ENCODE data around the gene SUGCT.

SUGCT gene

GRCh38 chr7:40283391-40283790, 148.6 kb downstream of the SUGCT start:
- TF ChIP-seq POLR2AphosphoS5 (IDR thresholded peaks at IDR 0.05; ENCODE audit: low read depth) (no peak), SPI1 (IDR thresholded peaks at IDR 0.05; ENCODE audit: borderline replicate concordance, low read depth) (no peak), CTCF (IDR thresholded peaks at IDR 0.05; ENCODE audit: insufficient read depth, low read length) (no peak), GABPA (IDR thresholded peaks at IDR 0.05; ENCODE audit: low read depth) (no peak)
- TF ChIP-seq, protein P1, sequence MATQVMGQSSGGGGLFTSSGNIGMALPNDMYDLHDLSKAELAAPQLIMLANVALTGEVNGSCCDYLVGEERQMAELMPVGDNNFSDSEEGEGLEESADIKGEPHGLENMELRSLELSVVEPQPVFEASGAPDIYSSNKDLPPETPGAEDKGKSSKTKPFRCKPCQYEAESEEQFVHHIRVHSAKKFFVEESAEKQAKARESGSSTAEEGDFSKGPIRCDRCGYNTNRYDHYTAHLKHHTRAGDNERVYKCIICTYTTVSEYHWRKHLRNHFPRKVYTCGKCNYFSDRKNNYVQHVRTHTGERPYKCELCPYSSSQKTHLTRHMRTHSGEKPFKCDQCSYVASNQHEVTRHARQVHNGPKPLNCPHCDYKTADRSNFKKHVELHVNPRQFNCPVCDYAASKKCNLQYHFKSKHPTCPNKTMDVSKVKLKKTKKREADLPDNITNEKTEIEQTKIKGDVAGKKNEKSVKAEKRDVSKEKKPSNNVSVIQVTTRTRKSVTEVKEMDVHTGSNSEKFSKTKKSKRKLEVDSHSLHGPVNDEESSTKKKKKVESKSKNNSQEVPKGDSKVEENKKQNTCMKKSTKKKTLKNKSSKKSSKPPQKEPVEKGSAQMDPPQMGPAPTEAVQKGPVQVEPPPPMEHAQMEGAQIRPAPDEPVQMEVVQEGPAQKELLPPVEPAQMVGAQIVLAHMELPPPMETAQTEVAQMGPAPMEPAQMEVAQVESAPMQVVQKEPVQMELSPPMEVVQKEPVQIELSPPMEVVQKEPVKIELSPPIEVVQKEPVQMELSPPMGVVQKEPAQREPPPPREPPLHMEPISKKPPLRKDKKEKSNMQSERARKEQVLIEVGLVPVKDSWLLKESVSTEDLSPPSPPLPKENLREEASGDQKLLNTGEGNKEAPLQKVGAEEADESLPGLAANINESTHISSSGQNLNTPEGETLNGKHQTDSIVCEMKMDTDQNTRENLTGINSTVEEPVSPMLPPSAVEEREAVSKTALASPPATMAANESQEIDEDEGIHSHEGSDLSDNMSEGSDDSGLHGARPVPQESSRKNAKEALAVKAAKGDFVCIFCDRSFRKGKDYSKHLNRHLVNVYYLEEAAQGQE (IDR thresholded peaks at IDR 0.05; ENCODE audit: insufficient replicate concordance, low read depth) = no peak
- no peak for DNase-seq (ENCODE audit: low read depth in 1 of 2, low spot score in 1 of 2)
- Histone ChIP-seq H3K4me3 (replicated peaks; ENCODE audit: insufficient read depth, low read length) (no peak overlapping the region), H3K27me3 (ENCODE audit: insufficient read depth, poor library complexity, severe bottlenecking) (no peaks in the 10 kb centered on the region), H3K27ac (replicated peaks) (no peak overlapping the region)

- Histone ChIP-seq H3K4me3 (replicated peaks; ENCODE audit: insufficient read depth, low read length) (no peak overlapping the region), H3K27ac (replicated peaks) (no peak overlapping the region), H3K27me3 (ENCODE audit: insufficient read depth, poor library complexity, severe bottlenecking) (no peaks in the 10 kb centered on the region)
- no peak for TF ChIP-seq CTCF (IDR thresholded peaks at IDR 0.05; ENCODE audit: insufficient read depth, low read length)
- no peak for TF ChIP-seq SPI1 (IDR thresholded peaks at IDR 0.05; ENCODE audit: borderline replicate concordance, low read depth)
- TF ChIP-seq GABPA (IDR thresholded peaks at IDR 0.05; ENCODE audit: low read depth) = no peak
- TF ChIP-seq POLR2AphosphoS5 (IDR thresholded peaks at IDR 0.05; ENCODE audit: low read depth) = no peak
- TF ChIP-seq, protein P1 (IDR thresholded peaks at IDR 0.05; ENCODE audit: insufficient replicate concordance, low read depth) = no peak
- no peak for DNase-seq (ENCODE audit: low read depth in 1 of 2, low spot score in 1 of 2)
Observed at GRCh38 chr7:40288827-40289226, 154.0 kb downstream of the SUGCT start.

GRCh38 chr7:40297741-40298311, 163.0 kb downstream of the SUGCT start:
- H3K27ac ChIP-seq (replicated peaks) = no peak overlapping the region
- H3K4me3 ChIP-seq (replicated peaks; ENCODE audit: insufficient read depth, low read length) = no peak overlapping the region
- no peak for DNase-seq (ENCODE audit: low read depth in 1 of 2, low spot score in 1 of 2)

More at GRCh38 chr7:40297741-40298311, 163.0 kb downstream of the SUGCT start:
- no peaks in the 10 kb centered on the region for H3K27me3 ChIP-seq (ENCODE audit: insufficient read depth, poor library complexity, severe bottlenecking)
- TF ChIP-seq GABPA (IDR thresholded peaks at IDR 0.05; ENCODE audit: low read depth) = no peak
- no peak for TF ChIP-seq SPI1 (IDR thresholded peaks at IDR 0.05; ENCODE audit: borderline replicate concordance, low read depth)
- no peak for TF ChIP-seq CTCF (IDR thresholded peaks at IDR 0.05; ENCODE audit: insufficient read depth, low read length)
- TF ChIP-seq, protein P1 (IDR thresholded peaks at IDR 0.05; ENCODE audit: insufficient replicate concordance, low read depth) = no peak
- no peak for TF ChIP-seq POLR2AphosphoS5 (IDR thresholded peaks at IDR 0.05; ENCODE audit: low read depth)
